ENCODE data around the gene ISLR. TPM values are rescaled to one million over a fixed set of nuclear protein-coding genes. Genes with fewer than 3 reads are reported as not detected.

The ISLR gene
- total and polyA plus RNA-seq, 2 of the 4 experiments (the other 2 are of a cell fraction), result under 0.01 to 0.79 TPM

DNA sequence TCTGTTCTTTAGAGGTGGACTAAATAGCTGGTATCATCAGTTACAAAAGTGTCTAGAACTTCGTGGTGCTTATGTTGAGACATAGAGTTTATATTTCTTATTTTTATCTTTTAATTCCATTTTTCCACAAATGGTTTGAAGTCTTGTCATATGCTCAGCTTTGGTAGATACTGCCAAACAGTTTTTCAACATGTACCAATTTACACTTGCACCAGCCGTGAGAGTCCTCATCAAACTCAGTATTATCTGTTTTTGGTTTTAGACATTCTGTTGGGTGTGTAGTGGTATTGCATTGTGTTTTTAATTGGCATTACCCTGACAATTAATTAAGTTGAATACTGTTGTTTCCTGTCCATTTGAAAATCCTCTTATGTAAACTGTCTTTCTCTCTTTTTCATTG, 26.5 kb upstream of the ISLR start:
- ChIA-PET POLR2A (ENCODE audit: unreplicated experiment) (no interaction called here), CTCF (no interaction called here)
- no TSS peak for BruUV-seq (replicated peaks)
- Histone ChIP-seq H2BK120ac (ENCODE audit: low read depth, low read length) (no peak overlapping the region), H3K23ac (ENCODE audit: low read depth, low read length) (no peak overlapping the region), H2AK9ac (replicated peaks; ENCODE audit: low read depth, low read length, poor library complexity) (no peak overlapping the region), H4K20me1 (ENCODE audit: insufficient read depth, low read length) (no peaks in the 10 kb centered on the region), H3K4me1 (ENCODE audit: control insufficient read depth, insufficient read depth, low read length) (no peaks in the 10 kb centered on the region), H2AFZ (replicated peaks; ENCODE audit: low read length, poor library complexity) (no peak overlapping the region), H3K36me3 (ENCODE audit: control insufficient read depth, insufficient read depth, low read length) (no peaks in the 10 kb centered on the region), H3K9me3 (ENCODE audit: control insufficient read depth, insufficient read depth, low read length) (no peaks in the 10 kb centered on the region; the same call in 1 of the 2 replicates), H3K4me2 (ENCODE audit: low read depth, low read length) (no peak overlapping the region), H3K56ac (ENCODE audit: extremely low read depth, insufficient read depth, low read length) (no peak overlapping the region), H3K27ac (ENCODE audit: insufficient read depth, low read length) (no peak overlapping the region), H2AK5ac (ENCODE audit: low read depth, low read length) (no peak overlapping the region), H3K9me1 (ENCODE audit: insufficient read depth, low read length) (no peaks in the 10 kb centered on the region), H3K4ac (ENCODE audit: low read depth, low read length) (no peak overlapping the region), H3K14ac (replicated peaks; ENCODE audit: low read depth, low read length) (no peak overlapping the region), H4K5ac (ENCODE audit: low read depth, low read length) (no peak overlapping the region), H3K79me1 (ENCODE audit: low read depth in 1 of 2, low read length in 2 of 2) (no peaks in the 10 kb centered on the region), H2BK20ac (ENCODE audit: low read depth, low read length) (no peak overlapping the region), H2BK15ac (ENCODE audit: low read depth, low read length) (no peak overlapping the region), H3K27me3 (ENCODE audit: control insufficient read depth, insufficient read depth, low read length) (peaks cover 24% of the 10 kb centered on the region), H4K91ac (ENCODE audit: insufficient read depth, low read depth, low read length) (no peak overlapping the region), H3K9ac (ENCODE audit: low read depth, low read length) (no peak overlapping the region), H3K18ac (ENCODE audit: low read depth, low read length) (no peak overlapping the region), H4K8ac (ENCODE audit: low read depth in 2 of 2, low read length in 2 of 2) (no peak overlapping the region), H3K4me3 (ENCODE audit: insufficient read depth, low read depth, low read length) (no peak overlapping the region), H2BK5ac (ENCODE audit: low read depth, low read length, poor library complexity, severe bottlenecking) (no peak overlapping the region)
- in situ Hi-C loops (cut with MboI; ENCODE audit: low sequenced_read_pairs), result no loop called here
- WGBS, 2 experiments (ENCODE audit: extremely low coverage in 2 of 2, insufficient read length in 1 of 2), result no CpG with 5 or more reads among the region's 2 CpGs
- dilution Hi-C loops (cut with HindIII; ENCODE audit: low sequenced_read_pairs, unreplicated experiment), result no loop called here
- no peak for DNase-seq
- no peak for TF ChIP-seq RCOR1 (IDR thresholded peaks at IDR 0.05; ENCODE audit: insufficient replicate concordance, low read length)
- TF ChIP-seq, protein P1, sequence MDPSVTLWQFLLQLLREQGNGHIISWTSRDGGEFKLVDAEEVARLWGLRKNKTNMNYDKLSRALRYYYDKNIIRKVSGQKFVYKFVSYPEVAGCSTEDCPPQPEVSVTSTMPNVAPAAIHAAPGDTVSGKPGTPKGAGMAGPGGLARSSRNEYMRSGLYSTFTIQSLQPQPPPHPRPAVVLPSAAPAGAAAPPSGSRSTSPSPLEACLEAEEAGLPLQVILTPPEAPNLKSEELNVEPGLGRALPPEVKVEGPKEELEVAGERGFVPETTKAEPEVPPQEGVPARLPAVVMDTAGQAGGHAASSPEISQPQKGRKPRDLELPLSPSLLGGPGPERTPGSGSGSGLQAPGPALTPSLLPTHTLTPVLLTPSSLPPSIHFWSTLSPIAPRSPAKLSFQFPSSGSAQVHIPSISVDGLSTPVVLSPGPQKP (IDR thresholded peaks at IDR 0.05; ENCODE audit: borderline replicate concordance, low read depth, low read length), result no peak
- TF ChIP-seq, protein P2, sequence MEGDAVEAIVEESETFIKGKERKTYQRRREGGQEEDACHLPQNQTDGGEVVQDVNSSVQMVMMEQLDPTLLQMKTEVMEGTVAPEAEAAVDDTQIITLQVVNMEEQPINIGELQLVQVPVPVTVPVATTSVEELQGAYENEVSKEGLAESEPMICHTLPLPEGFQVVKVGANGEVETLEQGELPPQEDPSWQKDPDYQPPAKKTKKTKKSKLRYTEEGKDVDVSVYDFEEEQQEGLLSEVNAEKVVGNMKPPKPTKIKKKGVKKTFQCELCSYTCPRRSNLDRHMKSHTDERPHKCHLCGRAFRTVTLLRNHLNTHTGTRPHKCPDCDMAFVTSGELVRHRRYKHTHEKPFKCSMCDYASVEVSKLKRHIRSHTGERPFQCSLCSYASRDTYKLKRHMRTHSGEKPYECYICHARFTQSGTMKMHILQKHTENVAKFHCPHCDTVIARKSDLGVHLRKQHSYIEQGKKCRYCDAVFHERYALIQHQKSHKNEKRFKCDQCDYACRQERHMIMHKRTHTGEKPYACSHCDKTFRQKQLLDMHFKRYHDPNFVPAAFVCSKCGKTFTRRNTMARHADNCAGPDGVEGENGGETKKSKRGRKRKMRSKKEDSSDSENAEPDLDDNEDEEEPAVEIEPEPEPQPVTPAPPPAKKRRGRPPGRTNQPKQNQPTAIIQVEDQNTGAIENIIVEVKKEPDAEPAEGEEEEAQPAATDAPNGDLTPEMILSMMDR (conservative IDR thresholded peaks at IDR 0.05; ENCODE audit: low read depth, low read length), result no peak
- intact Hi-C loops (cut with micrococcal nuclease), result no loop called here
- ATAC-seq (ENCODE audit: low read depth), result no peak
